ENCODE results near the gene LRRN1.

LRRN1 gene

DNA sequence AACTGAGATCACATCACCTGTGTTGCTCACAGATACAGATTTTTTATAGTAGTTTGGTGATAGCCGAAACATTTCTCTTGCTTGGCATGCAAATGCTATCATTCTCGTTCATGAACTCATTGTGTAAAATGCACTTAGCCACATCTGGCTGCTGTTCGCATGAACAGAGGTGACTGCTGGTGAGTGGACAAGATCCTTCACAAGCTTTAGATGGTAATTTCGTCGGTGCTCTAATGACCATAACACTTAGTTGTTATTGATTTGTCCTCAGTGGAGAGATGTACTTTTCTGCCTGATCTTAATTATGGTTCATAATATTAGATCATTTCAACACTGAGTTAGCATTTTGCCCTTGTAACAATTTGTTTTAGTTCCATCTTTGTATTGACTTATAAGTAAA, 13.8 kb downstream of the LRRN1 start:
- TF ChIP-seq FOXP2 (optimal IDR thresholded peaks at IDR 0.05; ENCODE audit: borderline replicate concordance, extremely low read depth, extremely low read length, insufficient read depth): no peak
- no peak for TF ChIP-seq TAF1 (IDR thresholded peaks at IDR 0.05; ENCODE audit: borderline replicate concordance, insufficient read depth, low read length)
- no peak for TF ChIP-seq POLR2AphosphoS5 (IDR thresholded peaks at IDR 0.05; ENCODE audit: low read depth, low read length)
- no peak for TF ChIP-seq SIN3A (IDR thresholded peaks at IDR 0.05; ENCODE audit: borderline replicate concordance, insufficient read depth, low read length)
- TF ChIP-seq, protein P1, sequence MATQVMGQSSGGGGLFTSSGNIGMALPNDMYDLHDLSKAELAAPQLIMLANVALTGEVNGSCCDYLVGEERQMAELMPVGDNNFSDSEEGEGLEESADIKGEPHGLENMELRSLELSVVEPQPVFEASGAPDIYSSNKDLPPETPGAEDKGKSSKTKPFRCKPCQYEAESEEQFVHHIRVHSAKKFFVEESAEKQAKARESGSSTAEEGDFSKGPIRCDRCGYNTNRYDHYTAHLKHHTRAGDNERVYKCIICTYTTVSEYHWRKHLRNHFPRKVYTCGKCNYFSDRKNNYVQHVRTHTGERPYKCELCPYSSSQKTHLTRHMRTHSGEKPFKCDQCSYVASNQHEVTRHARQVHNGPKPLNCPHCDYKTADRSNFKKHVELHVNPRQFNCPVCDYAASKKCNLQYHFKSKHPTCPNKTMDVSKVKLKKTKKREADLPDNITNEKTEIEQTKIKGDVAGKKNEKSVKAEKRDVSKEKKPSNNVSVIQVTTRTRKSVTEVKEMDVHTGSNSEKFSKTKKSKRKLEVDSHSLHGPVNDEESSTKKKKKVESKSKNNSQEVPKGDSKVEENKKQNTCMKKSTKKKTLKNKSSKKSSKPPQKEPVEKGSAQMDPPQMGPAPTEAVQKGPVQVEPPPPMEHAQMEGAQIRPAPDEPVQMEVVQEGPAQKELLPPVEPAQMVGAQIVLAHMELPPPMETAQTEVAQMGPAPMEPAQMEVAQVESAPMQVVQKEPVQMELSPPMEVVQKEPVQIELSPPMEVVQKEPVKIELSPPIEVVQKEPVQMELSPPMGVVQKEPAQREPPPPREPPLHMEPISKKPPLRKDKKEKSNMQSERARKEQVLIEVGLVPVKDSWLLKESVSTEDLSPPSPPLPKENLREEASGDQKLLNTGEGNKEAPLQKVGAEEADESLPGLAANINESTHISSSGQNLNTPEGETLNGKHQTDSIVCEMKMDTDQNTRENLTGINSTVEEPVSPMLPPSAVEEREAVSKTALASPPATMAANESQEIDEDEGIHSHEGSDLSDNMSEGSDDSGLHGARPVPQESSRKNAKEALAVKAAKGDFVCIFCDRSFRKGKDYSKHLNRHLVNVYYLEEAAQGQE (IDR thresholded peaks at IDR 0.05; ENCODE audit: insufficient read depth in 1 of 2, low read depth in 2 of 2, low read length in 2 of 2): no peak

- TF ChIP-seq SIN3A (IDR thresholded peaks at IDR 0.05; ENCODE audit: borderline replicate concordance, insufficient read depth, low read length): no peak
- no peak for TF ChIP-seq TAF1 (IDR thresholded peaks at IDR 0.05; ENCODE audit: borderline replicate concordance, insufficient read depth, low read length)
- TF ChIP-seq FOXP2 (optimal IDR thresholded peaks at IDR 0.05; ENCODE audit: borderline replicate concordance, extremely low read depth, extremely low read length, insufficient read depth): no peak
- no peak for TF ChIP-seq POLR2AphosphoS5 (IDR thresholded peaks at IDR 0.05; ENCODE audit: low read depth, low read length)
Measured at GRCh38 chr3:3815206-3815605, 16.0 kb downstream of the LRRN1 start.

DNA sequence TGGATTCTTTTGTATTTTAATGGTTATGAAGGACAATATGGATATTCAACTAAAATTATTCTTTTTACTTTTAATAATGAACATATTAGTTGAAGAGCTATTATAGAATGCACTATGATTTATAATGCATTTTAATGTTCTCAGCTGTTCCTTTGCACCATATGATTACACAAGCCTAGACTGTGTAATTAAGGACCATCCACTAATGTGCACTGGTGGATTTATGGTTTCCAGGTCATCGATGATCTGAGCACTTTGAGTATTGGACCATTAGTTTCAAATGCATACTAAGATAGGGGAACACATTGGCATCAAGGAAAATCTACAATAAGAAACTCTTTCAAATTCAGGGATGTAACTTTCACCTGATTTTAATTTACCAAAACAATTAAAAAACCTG, 16.8 kb downstream of the LRRN1 start:
- no peak for TF ChIP-seq FOXP2 (optimal IDR thresholded peaks at IDR 0.05; ENCODE audit: borderline replicate concordance, extremely low read depth, extremely low read length, insufficient read depth)
- TF ChIP-seq POLR2AphosphoS5 (IDR thresholded peaks at IDR 0.05; ENCODE audit: low read depth, low read length): no peak
- TF ChIP-seq SIN3A (IDR thresholded peaks at IDR 0.05; ENCODE audit: borderline replicate concordance, insufficient read depth, low read length): no peak
- TF ChIP-seq, protein P1 (IDR thresholded peaks at IDR 0.05; ENCODE audit: insufficient read depth in 1 of 2, low read depth in 2 of 2, low read length in 2 of 2): no peak
- TF ChIP-seq TAF1 (IDR thresholded peaks at IDR 0.05; ENCODE audit: borderline replicate concordance, insufficient read depth, low read length): no peak

GRCh38 chr3:3817865-3818264, 18.6 kb downstream of the LRRN1 start:
- TF ChIP-seq FOXP2 (optimal IDR thresholded peaks at IDR 0.05; ENCODE audit: borderline replicate concordance, extremely low read depth, extremely low read length, insufficient read depth) (no peak), SIN3A (IDR thresholded peaks at IDR 0.05; ENCODE audit: borderline replicate concordance, insufficient read depth, low read length) (no peak), POLR2AphosphoS5 (IDR thresholded peaks at IDR 0.05; ENCODE audit: low read depth, low read length) (no peak), TAF1 (IDR thresholded peaks at IDR 0.05; ENCODE audit: borderline replicate concordance, insufficient read depth, low read length) (no peak)
- TF ChIP-seq, protein P1 (IDR thresholded peaks at IDR 0.05; ENCODE audit: insufficient read depth in 1 of 2, low read depth in 2 of 2, low read length in 2 of 2): no peak

DNA sequence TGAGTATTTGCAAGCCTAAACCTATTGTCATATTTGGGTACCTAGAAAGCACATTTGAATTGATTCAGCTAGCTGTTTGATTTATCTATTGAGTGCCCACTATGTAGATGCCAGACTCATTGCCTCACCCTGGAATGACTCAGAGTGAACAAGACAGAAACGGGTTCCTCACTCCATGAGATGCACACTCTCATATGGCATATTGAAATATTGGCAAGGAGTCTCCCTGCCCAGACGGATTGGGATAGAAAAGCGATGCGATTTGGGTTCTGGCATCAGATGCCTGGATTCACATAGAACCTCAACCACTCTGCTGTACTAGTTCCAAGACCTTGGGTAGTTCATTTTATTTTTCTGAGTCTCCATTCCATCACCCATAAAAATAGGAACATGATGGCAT, 22.5 kb downstream of the LRRN1 start:
- TF ChIP-seq SIN3A (IDR thresholded peaks at IDR 0.05; ENCODE audit: borderline replicate concordance, insufficient read depth, low read length) (no peak), FOXP2 (optimal IDR thresholded peaks at IDR 0.05; ENCODE audit: borderline replicate concordance, extremely low read depth, extremely low read length, insufficient read depth) (no peak), TAF1 (IDR thresholded peaks at IDR 0.05; ENCODE audit: borderline replicate concordance, insufficient read depth, low read length) (no peak)
- TF ChIP-seq, protein P1 (IDR thresholded peaks at IDR 0.05; ENCODE audit: insufficient read depth in 1 of 2, low read depth in 2 of 2, low read length in 2 of 2): no peak

Measured in PFSK-1 (cell line).